ENCODE data around the gene PRR11.

DNA sequence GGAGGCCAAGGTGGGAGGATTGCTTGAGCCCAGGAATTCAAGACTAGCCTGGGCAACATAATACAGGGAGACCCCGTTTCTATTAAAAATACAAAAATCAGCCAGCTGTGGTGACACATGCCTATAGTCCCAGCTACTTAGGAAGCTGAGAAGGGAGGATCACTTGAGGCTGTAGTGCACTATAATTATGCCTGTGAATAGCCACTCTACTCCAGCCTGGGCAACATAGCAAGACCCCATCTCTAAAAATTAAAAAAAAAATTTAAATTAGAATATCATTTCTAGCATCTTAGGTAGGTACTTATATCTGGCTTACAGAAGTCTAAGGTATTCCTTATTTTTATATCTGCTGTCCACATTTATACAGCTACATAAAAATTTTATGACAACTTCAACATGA lies 46.8 kb downstream of the PRR11 start:
- TF ChIP-seq, protein P1, sequence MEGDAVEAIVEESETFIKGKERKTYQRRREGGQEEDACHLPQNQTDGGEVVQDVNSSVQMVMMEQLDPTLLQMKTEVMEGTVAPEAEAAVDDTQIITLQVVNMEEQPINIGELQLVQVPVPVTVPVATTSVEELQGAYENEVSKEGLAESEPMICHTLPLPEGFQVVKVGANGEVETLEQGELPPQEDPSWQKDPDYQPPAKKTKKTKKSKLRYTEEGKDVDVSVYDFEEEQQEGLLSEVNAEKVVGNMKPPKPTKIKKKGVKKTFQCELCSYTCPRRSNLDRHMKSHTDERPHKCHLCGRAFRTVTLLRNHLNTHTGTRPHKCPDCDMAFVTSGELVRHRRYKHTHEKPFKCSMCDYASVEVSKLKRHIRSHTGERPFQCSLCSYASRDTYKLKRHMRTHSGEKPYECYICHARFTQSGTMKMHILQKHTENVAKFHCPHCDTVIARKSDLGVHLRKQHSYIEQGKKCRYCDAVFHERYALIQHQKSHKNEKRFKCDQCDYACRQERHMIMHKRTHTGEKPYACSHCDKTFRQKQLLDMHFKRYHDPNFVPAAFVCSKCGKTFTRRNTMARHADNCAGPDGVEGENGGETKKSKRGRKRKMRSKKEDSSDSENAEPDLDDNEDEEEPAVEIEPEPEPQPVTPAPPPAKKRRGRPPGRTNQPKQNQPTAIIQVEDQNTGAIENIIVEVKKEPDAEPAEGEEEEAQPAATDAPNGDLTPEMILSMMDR (conservative IDR thresholded peaks at IDR 0.05; ENCODE audit: low read length) = no peak
- no peak for TF ChIP-seq EZH2phosphoT487 (IDR thresholded peaks at IDR 0.05; ENCODE audit: borderline replicate concordance, low read depth, low read length)

Data from OCI-LY7 (cell line).